K562 (cell line): Measurements from ENCODE around the gene MT2A. TPM values are rescaled to one million over a fixed set of nuclear protein-coding genes. Genes with fewer than 3 reads are reported as not detected.
A peak's percentile ranks its signal among the peaks of the same experiment; 100 is the strongest.

ENCODE experiments used
- CAMTA2 ChIP-seq: fragments of 250-450 bp; sonication (Bioruptor Pico); conservative IDR thresholded peaks from 2 replicates; pipeline ENCODE4 v1.5.1; 2022
- COPS2 ChIP-seq: fragments of 450-650 bp; conservative IDR thresholded peaks from 2 replicates; pipeline ENCODE4 v1.6.1; 2016; ENCODE audit warnings: mild to moderate bottlenecking, moderate library complexity
- E2F1 ChIP-seq: sonication (generic); formaldehyde crosslinking; IDR thresholded peaks from 2 replicates; pipeline ENCODE4 v1.8.1; 2023; ENCODE audit warnings: mild to moderate bottlenecking, missing genetic modification reagents, moderate library complexity
- HDAC1 ChIP-seq, 2 experiments: fragments of 450-650 bp; IDR thresholded peaks; 2 replicates each; pipeline ENCODE4 v1.6.1; 2016 to 2017; ENCODE audit warnings: inconsistent platforms in 1 of 2, mild to moderate bottlenecking in 1 of 2, moderate library complexity in 1 of 2
- HDAC6 ChIP-seq: IDR thresholded peaks from 2 replicates; pipeline ENCODE4 v1.6.1; 2012; ENCODE audit warnings: low read depth, mild to moderate bottlenecking, control low read depth, inconsistent platforms, low read length, moderate library complexity
- MIER1 ChIP-seq: fragments of 450-650 bp; IDR thresholded peaks from 2 replicates; pipeline ENCODE4 v1.6.1; 2016; ENCODE audit warnings: antibody characterized with exemption, mild to moderate bottlenecking, low read depth
- STAT5B ChIP-seq: fragments of 250-450 bp; sonication (Bioruptor Pico); IDR thresholded peaks from 2 replicates; pipeline ENCODE4 v1.8.0; 2021; ENCODE audit warnings: mild to moderate bottlenecking, inconsistent platforms
- TGIF2 ChIP-seq: sonication (generic); formaldehyde crosslinking; IDR thresholded peaks from 2 replicates; pipeline ENCODE4 v1.8.1; 2022; ENCODE audit warnings: mild to moderate bottlenecking, missing genetic modification reagents, moderate library complexity
- THRAP3 ChIP-seq: fragments of 450-650 bp; IDR thresholded peaks from 2 replicates; pipeline ENCODE4 v1.6.1; 2016; ENCODE audit warnings: mild to moderate bottlenecking, inconsistent platforms, borderline replicate concordance
- TRIM28 ChIP-seq: fragments of 450-650 bp; IDR thresholded peaks from 2 replicates; pipeline ENCODE4 v1.6.1; 2017
- XRCC4 ChIP-seq: IDR thresholded peaks from one replicate; pipeline ENCODE4 v1.6.1; 2011; ENCODE audit not compliant: insufficient read depth, insufficient read length; ENCODE audit errors: extremely low read depth
- ZNF449 ChIP-seq: fragments of 250-450 bp; sonication (Bioruptor Pico); IDR thresholded peaks from 2 replicates; pipeline ENCODE4 v1.8.0; 2022; ENCODE audit warnings: moderate library complexity, mild to moderate bottlenecking, inconsistent platforms
- ZSCAN29 ChIP-seq: fragments of 450-650 bp; IDR thresholded peaks from 2 replicates; pipeline ENCODE4 v1.6.1; 2017
- polyA plus RNA-seq, 8 experiments: library from polyadenylated mRNA; depleted of rRNA in 4 of 8; stranded (reverse) in 5 of 8; unstranded in 3 of 8; fragments of >200 nt; fragmentation: Nextera tagmentation in 2 of 8; fragmentation: Illumina TruSeq in 1 of 8; extraction: Ambion mirVana in 2 of 8; extraction: Trizol in 1 of 8; gene quantifications; 2 replicates each; pipeline versions ENCODE4 v1.2.1 to v1.2.3, GENCODE V29; 2011 to 2014; ENCODE audit warnings: inconsistent platforms in 1 of 8, missing spikeins in 1 of 8
- total RNA-seq, 7 experiments: library from RNA; depleted of rRNA in 6 of 7; stranded (reverse); fragments of >200 nt in 6 of 7; fragmentation: Illumina TruSeq in 2 of 7; extraction: Trizol in 2 of 7; gene quantifications; 2 replicates each; pipeline versions ENCODE4 v1.2.1 to v1.2.3, GENCODE V29; 2011 to 2021; ENCODE audit warnings: low replicate concordance in 1 of 7
- TF ChIP-seq, protein P1 (sequence below): conservative IDR thresholded peaks from 2 replicates; pipeline ENCODE4 v1.6.1; 2011; ENCODE audit warnings: low read depth, mild to moderate bottlenecking, low read length; ENCODE audit not compliant: control insufficient read depth
- TF ChIP-seq, protein P2 (sequence below): fragments of 450-650 bp; IDR thresholded peaks from 2 replicates; pipeline ENCODE4 v1.6.1; 2016; ENCODE audit warnings: low read depth

Gene MT2A
- total and polyA plus RNA-seq, 9 of the 15 experiments (the other 6 are each of a cell fraction or from before 2014, with no cell fraction given): 2.0 to 16.9 (median 8.5) TPM

GRCh38 chr16:56608043-56608875 lies at the start of gene MT2A (continued):
- TF ChIP-seq E2F1 (CRISPR knock-in tag) (no peak), TRIM28 (no peak), TGIF2 (no peak), ZSCAN29 (no peak), HDAC1 (IDR thresholded peaks at IDR 0.05) (peak in 1 of 2 experiments; percentile 34; a peak in 1 of 4 replicates), CAMTA2 (no peak), HDAC6 (no peak), THRAP3 (no peak), STAT5B (CRISPR knock-in tag) (no peak), XRCC4 (no peak), MIER1 (no peak), COPS2 (no peak), ZNF449 (CRISPR knock-in tag) (no peak)
- TF ChIP-seq, protein P1, sequence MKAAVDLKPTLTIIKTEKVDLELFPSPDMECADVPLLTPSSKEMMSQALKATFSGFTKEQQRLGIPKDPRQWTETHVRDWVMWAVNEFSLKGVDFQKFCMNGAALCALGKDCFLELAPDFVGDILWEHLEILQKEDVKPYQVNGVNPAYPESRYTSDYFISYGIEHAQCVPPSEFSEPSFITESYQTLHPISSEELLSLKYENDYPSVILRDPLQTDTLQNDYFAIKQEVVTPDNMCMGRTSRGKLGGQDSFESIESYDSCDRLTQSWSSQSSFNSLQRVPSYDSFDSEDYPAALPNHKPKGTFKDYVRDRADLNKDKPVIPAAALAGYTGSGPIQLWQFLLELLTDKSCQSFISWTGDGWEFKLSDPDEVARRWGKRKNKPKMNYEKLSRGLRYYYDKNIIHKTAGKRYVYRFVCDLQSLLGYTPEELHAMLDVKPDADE: 0 out of 2 replicates have a peak, but pooled peaks have one; percentile 39
- TF ChIP-seq, protein P2, sequence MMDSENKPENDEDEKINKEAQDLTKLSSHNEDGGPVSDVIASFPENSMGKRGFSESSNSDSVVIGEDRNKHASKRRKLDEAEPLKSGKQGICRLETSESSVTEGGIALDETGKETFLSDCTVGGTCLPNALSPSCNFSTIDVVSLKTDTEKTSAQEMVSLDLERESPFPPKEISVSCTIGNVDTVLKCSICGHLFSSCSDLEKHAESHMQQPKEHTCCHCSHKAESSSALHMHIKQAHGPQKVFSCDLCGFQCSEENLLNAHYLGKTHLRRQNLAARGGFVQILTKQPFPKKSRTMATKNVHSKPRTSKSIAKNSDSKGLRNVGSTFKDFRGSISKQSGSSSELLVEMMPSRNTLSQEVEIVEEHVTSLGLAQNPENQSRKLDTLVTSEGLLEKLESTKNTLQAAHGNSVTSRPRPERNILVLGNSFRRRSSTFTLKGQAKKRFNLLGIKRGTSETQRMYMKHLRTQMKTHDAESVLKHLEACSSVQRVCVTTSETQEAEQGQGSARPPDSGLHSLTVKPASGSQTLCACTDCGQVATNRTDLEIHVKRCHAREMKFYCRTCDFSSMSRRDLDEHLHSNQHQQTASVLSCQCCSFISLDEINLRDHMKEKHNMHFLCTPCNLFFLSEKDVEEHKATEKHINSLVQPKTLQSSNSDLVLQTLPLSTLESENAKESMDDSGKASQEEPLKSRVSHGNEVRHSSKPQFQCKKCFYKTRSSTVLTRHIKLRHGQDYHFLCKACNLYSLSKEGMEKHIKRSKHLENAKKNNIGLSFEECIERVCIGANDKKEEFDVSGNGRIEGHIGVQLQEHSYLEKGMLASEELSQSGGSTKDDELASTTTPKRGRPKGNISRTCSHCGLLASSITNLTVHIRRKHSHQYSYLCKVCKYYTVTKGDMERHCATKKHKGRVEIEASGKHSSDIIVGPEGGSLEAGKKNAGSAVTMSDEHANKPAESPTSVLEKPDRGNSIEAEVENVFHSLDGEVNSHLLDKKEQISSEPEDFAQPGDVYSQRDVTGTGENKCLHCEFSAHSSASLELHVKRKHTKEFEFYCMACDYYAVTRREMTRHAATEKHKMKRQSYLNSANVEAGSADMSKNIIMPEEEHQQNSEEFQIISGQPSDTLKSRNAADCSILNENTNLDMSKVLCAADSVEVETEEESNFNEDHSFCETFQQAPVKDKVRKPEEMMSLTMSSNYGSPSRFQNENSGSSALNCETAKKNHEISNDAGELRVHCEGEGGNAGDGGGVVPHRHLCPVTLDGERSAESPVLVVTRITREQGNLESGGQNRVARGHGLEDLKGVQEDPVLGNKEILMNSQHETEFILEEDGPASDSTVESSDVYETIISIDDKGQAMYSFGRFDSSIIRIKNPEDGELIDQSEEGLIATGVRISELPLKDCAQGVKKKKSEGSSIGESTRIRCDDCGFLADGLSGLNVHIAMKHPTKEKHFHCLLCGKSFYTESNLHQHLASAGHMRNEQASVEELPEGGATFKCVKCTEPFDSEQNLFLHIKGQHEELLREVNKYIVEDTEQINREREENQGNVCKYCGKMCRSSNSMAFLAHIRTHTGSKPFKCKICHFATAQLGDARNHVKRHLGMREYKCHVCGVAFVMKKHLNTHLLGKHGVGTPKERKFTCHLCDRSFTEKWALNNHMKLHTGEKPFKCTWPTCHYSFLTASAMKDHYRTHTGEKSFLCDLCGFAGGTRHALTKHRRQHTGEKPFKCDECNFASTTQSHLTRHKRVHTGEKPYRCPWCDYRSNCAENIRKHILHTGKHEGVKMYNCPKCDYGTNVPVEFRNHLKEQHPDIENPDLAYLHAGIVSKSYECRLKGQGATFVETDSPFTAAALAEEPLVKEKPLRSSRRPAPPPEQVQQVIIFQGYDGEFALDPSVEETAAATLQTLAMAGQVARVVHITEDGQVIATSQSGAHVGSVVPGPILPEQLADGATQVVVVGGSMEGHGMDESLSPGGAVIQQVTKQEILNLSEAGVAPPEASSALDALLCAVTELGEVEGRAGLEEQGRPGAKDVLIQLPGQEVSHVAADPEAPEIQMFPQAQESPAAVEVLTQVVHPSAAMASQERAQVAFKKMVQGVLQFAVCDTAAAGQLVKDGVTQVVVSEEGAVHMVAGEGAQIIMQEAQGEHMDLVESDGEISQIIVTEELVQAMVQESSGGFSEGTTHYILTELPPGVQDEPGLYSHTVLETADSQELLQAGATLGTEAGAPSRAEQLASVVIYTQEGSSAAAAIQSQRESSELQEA: no peak
